ENCODE results near the gene ENG.
"Not testable (repeated sequence)": the region's sequence is repeated elsewhere in the genome, so short reads cannot be mapped to it uniquely, and the experiment has no call there.

Gene ENG

GRCh38 chr9:127878001-127878651 is 23.7 kb upstream of the ENG start:
- no peak for DNase-seq (ENCODE audit: low read depth)

GRCh38 chr9:127877566-127877998 is 23.1 kb upstream of the ENG start, which contains the start of gene AK1:
Gene AK1 (minus strand): TSS chr9:127877675. CDS start chr9:127874617, 3,058 bp downstream.
- peak; percentile 41 for DNase-seq (ENCODE audit: low read depth)

- no peak for DNase-seq (ENCODE audit: low read depth)
Measured at GRCh38 chr9:127876764-127877562, 22.5 kb upstream of the ENG start.

- DNase-seq (ENCODE audit: low read depth) = no peak
Measured at GRCh38 chr9:127876026-127876763, 21.7 kb upstream of the ENG start.

- DNase-seq (ENCODE audit: low read depth) = peak; percentile 52
Measured at GRCh38 chr9:127875306-127875966, 21.0 kb upstream of the ENG start.

GRCh38 chr9:127874301-127875221 is 20.1 kb upstream of the ENG start:
- no peak for DNase-seq (ENCODE audit: low read depth)

DNA sequence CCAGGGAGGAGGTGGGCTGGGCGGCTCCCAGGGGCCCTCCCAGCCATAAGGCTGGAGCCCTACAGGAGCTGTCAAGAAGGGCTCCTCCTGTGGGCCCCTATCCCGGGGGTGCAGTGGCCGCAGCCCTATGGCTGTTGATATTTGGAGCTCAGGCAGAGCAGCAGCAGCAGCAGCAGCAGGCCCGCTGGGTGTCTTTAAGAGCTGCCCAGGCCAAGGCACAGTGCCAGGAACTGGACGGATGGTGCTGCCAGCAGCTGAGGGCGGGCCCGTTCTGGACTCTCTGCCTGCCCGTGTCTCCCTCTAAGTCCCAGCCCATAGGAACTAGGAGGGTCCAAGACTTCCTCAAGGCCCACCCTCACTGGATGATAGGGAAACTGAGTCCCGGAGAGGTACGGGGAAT is 19.4 kb upstream of the ENG start:
- DNase-seq (ENCODE audit: low read depth) = no peak

DNA sequence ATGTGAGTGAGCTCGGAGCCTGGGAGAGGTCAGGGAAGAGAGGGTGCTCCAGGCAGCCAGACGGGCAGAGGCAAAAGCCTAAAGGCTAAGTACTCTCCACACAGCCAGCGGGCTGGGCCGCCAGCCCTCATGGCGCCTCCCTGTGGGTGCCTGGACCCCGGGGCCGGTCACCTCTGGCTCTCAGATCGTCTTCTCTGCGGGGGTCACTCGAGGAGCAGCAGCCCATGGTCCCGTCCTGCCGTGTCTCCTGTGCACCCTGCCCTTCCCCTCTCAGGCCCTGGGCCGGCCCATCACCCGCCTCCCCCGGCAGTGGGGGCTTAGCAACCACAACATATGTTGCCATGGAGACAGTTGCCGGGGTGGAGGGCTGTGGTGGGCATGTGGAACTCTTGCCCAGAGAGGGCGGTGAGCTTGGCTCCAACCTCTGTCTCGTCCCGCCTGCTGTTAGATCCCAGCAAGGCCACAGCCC is 18.8 kb upstream of the ENG start:
- DNase-seq (ENCODE audit: low read depth) = no peak

DNA sequence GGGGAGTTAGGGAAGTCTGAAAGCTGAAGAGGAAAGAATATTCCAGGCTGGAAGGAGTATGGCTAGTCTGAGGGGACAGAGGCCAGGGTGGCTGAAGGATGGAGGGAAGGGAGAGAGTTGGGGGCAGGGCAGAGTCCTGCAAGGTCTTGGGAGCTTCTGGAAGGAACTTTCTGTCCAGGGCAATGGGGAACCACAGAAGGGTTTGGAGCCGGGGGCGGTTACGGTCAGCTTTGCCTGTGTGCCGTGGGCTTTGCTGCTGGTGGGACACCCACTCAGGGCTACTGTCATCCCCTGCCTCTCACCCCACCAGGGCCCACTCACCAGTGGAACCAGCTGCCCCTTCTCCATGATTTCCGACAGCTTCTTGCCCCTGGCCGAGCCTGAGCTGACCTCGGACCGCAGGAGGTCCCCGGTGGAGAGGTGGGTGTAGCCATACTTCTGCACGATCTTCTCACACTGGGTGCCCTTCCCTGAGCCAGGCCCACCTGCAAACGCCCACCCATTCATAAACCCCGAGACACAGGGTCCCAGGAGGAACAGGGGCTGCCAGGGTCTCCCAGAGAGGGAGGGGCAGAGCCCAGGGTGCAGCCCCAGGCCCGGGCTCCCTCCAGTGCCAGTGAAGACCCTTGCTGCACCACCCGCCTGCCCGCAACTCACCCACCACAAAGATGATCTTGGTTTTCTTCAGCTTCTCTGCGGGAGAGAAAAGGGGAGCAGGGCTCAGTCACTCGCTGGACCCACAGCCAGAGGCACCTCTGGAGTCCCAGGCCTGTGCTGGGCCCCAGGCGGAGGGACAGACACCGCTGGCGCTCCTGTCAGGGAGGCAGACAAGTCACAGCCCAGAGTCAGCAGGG is 18.1 kb upstream of the ENG start:
- DNase-seq (ENCODE audit: low read depth) = no peak

GRCh38 chr9:127871531-127871930 is 17.1 kb upstream of the ENG start:
- no peak for DNase-seq (ENCODE audit: low read depth)

DNA sequence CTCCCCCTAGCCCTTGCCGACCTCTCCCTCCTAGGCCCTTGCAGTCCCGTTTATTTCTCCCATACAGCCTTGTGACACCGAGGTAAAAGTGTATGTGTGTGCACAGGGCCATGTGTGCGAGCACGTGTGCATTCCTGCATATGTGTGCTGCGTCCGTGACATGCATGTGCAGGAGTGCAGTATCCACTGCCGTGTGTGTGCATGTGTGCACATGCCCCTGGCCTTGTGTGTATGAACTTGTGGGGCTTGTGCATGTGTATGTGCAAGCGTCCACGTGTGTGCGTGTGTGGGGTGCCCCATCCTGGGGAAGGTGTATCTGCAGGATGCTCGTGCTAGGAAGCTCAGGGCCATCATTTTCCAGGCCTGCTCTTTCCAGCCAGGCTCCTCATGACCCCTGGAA is 16.4 kb upstream of the ENG start:
- no peak for DNase-seq (ENCODE audit: low read depth)

GRCh38 chr9:127870153-127870491 is 15.7 kb upstream of the ENG start:
- DNase-seq (ENCODE audit: low read depth) = not testable (repeated sequence)

- DNase-seq (ENCODE audit: low read depth) = peak; percentile 73
Measured at GRCh38 chr9:127869310-127870152, 15.1 kb upstream of the ENG start.

GRCh38 chr9:127868278-127868902 is 13.9 kb upstream of the ENG start:
- no peak for DNase-seq (ENCODE audit: low read depth)

DNA sequence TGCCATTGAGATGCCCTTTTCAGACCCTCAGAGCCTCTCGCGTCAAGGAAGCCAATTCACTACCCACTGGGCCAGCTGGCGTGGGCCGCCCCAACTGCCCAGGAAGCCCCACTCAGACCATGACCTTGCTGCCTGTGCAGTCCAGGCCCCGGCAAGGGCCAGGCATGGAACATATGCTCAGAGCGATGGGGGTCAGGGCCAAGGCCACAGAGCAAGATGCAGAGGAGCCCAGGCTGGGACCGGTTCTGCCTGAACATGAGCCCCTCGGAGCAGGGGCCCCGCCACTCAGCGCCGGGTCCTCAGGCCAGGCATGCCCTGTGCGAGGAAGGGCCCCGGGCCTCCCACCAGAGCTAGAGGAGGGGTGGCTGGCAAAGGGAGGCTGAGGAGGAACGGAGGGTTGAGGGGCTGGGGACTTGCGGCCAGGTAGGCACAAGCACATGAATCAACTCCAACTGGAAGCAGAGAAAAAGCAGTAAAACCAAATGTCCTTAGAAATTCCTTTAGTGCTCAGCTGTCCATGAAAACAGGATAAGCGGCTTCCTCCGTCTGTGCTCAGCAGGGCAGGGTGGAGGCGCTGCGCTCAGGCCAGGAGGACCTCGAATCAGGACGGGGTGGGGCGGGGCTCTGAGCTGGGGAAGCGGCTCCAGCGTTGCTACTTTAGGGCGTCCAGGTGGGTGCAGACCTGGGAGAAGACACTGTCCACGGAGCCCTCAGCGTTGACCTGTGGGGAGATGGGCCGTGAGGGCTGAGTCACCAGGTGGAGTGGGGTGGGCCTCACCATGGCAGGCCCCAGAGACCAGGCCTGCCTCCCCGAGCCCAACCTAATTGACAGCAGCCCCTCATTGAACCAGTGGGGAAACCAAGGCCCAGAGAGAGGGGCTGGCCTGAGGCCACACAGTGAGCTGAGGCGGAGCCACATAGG is 13.2 kb upstream of the ENG start:
- DNase-seq (ENCODE audit: low read depth) = no peak

DNA sequence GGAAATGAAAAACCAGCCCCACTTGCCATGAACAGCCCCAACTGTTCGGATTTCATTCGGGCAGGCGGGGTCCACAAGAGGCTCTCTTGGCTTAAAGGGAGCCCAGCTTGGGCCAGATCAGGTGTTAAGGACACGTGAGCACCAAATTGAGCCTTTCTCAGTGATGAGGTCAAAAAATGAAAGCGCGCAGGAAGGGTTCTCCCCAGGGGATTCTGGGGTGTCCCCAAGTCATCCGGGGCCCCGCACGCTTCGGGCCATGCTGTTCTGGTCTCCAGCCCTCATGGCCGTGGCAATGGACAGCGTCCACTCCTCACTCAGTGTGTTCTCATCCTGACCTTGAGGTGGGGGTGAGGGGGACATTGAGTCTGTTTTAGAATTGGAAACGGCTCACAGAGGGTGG is 12.1 kb upstream of the ENG start:
- DNase-seq (ENCODE audit: low read depth) = no peak

- DNase-seq (ENCODE audit: low read depth) = no peak
Measured at GRCh38 chr9:127865645-127866464, 11.4 kb upstream of the ENG start.

Data from iris pigment epithelial cell (primary cell).